ENCODE measurements around the gene ARL8A.

DNA sequence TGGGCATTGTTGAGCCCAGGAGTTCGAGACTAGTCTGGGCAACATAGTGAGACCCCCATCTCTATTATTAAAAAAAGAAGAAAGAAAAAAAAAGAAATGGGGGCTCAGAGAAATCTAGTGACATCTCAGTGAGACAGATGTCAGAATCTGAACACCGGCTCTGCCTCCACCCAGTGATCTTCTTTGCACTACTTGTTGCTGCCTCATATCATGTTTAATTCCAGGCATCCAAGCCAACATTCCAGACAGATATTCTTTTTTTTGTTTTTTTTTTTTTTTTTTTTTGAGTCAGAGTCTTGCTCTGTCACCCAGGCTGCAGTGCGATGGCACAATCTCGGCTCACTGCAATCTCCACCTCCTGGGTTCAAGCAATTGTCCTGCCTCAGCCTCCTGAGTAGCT is 5.0 kb upstream of the ARL8A start:
- TF ChIP-seq, protein P1, sequence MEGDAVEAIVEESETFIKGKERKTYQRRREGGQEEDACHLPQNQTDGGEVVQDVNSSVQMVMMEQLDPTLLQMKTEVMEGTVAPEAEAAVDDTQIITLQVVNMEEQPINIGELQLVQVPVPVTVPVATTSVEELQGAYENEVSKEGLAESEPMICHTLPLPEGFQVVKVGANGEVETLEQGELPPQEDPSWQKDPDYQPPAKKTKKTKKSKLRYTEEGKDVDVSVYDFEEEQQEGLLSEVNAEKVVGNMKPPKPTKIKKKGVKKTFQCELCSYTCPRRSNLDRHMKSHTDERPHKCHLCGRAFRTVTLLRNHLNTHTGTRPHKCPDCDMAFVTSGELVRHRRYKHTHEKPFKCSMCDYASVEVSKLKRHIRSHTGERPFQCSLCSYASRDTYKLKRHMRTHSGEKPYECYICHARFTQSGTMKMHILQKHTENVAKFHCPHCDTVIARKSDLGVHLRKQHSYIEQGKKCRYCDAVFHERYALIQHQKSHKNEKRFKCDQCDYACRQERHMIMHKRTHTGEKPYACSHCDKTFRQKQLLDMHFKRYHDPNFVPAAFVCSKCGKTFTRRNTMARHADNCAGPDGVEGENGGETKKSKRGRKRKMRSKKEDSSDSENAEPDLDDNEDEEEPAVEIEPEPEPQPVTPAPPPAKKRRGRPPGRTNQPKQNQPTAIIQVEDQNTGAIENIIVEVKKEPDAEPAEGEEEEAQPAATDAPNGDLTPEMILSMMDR (IDR thresholded peaks at IDR 0.05), result no peak
- TF ChIP-seq POLR2A (IDR thresholded peaks at IDR 0.05), result no peak
- TF ChIP-seq EP300 (IDR thresholded peaks at IDR 0.05), result no peak
- no peak for TF ChIP-seq POLR2AphosphoS5 (IDR thresholded peaks at IDR 0.05)
